ENCODE data around the gene PSMD6.
A peak's percentile ranks its signal among the peaks of the same experiment; 100 is the strongest.

The PSMD6 gene

DNA sequence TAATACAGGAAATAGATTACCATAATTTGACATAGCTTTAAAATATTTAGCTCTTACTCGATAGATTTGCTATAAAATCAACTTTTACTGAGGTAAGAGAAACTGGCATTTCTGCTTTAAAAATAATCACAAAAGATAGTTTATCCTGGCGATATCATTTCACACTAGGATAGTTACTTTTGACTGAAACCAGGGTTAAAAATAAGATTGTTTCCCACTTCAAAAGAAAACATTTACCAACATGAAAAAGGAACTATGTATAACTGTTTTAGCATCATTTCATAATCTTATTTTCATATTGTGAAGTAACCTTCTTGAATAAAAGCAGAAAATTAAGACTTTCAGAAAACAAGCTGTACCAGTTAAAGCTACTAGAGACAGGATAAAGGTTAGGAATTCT, 15.3 kb downstream of the PSMD6 start:
- Histone ChIP-seq H3K4me1 (ENCODE audit: control insufficient read depth, insufficient read depth, low read depth, low read length) (peaks cover 4% of the 10 kb centered on the region), H3K18ac (ENCODE audit: low read depth in 1 of 2, low read length in 2 of 2) (no peak overlapping the region), H3K27ac (ENCODE audit: low read length, poor library complexity, severe bottlenecking) (peak overlapping the region; percentile 63), H3K36me3 (ENCODE audit: control insufficient read depth in 1 of 2, insufficient read depth in 2 of 2, low read depth in 1 of 2, low read length in 2 of 2) (peaks cover 7 to 99% of the 10 kb centered on the region in 2 experiments), H3K23ac (ENCODE audit: low read length in 2 of 2) (no peak overlapping the region), H4K8ac (ENCODE audit: low read length) (no peak overlapping the region), H3K9ac (ENCODE audit: low read length) (no peak overlapping the region), H3K4me2 (ENCODE audit: low read length, poor library complexity, severe bottlenecking) (no peak overlapping the region), H3K4me3 (ENCODE audit: insufficient read depth in 1 of 2, low read depth in 1 of 2, low read length in 2 of 2) (no peak overlapping the region), H3K14ac (ENCODE audit: low read length in 2 of 2) (no peak overlapping the region), H2BK12ac (ENCODE audit: low read length in 2 of 2) (no peak overlapping the region), H3K79me1 (replicated peaks; ENCODE audit: low read length, poor library complexity, severe bottlenecking) (peaks cover 24% of the 10 kb centered on the region), H3K27me3 (ENCODE audit: control insufficient read depth in 1 of 2, insufficient read depth in 1 of 2, low read length in 2 of 2) (no peaks in the 10 kb centered on the region), H2BK120ac (ENCODE audit: low read depth, low read length) (no peak overlapping the region), H2BK15ac (ENCODE audit: low read depth, poor library complexity, severe bottlenecking) (no peak overlapping the region), H3K4ac (ENCODE audit: low read depth in 1 of 2, low read length in 2 of 2) (no peak overlapping the region), H2AFZ (ENCODE audit: low read depth, low read length) (no peak overlapping the region), H2AK5ac (ENCODE audit: low read length, severe bottlenecking) (no peak overlapping the region), H2BK5ac (ENCODE audit: low read depth, low read length, poor library complexity, severe bottlenecking) (no peak overlapping the region), H3K9me3 (ENCODE audit: control insufficient read depth, low read length) (no peaks in the 10 kb centered on the region), H4K91ac (ENCODE audit: low read length) (no peak overlapping the region)
- whole genome bisulfite sequencing = no CpG with 5 or more reads among the region's 2 CpGs
- no peak for DNase-seq

- no peak overlapping the region for H3K14ac ChIP-seq (ENCODE audit: low read length in 2 of 2)
- H3K4ac ChIP-seq (ENCODE audit: low read depth in 1 of 2, low read length in 2 of 2) = no peak overlapping the region
- H3K79me1 ChIP-seq (replicated peaks; ENCODE audit: low read length, poor library complexity, severe bottlenecking) = peaks cover 32% of the 10 kb centered on the region
- no peak overlapping the region for H3K9ac ChIP-seq (ENCODE audit: low read length)
- no peaks in the 10 kb centered on the region for H3K27me3 ChIP-seq (ENCODE audit: control insufficient read depth in 1 of 2, insufficient read depth in 1 of 2, low read length in 2 of 2)
- peaks cover 2% of the 10 kb centered on the region for H3K4me1 ChIP-seq (ENCODE audit: control insufficient read depth, insufficient read depth, low read depth, low read length)
- H3K4me2 ChIP-seq (ENCODE audit: low read length, poor library complexity, severe bottlenecking) = no peak overlapping the region
- H3K4me3 ChIP-seq (ENCODE audit: insufficient read depth in 1 of 2, low read depth in 1 of 2, low read length in 2 of 2) = no peak overlapping the region
- no peak overlapping the region for H2AFZ ChIP-seq (ENCODE audit: low read depth, low read length)
- WGBS = 100% methylated on average over 1 of the region's 2 CpGs
- DNase-seq = no peak
- H3K9me3 ChIP-seq (ENCODE audit: control insufficient read depth, low read length) = no peaks in the 10 kb centered on the region
- H3K27ac ChIP-seq (ENCODE audit: low read length, poor library complexity, severe bottlenecking) = no peak overlapping the region
- H3K18ac ChIP-seq (ENCODE audit: low read depth in 1 of 2, low read length in 2 of 2) = no peak overlapping the region
- no peak overlapping the region for H2BK12ac ChIP-seq (ENCODE audit: low read length in 2 of 2)
- no peak overlapping the region for H4K8ac ChIP-seq (ENCODE audit: low read length)
- no peak overlapping the region for H4K91ac ChIP-seq (ENCODE audit: low read length)
- no peak overlapping the region for H2BK120ac ChIP-seq (ENCODE audit: low read depth, low read length)
- no peak overlapping the region for H2BK5ac ChIP-seq (ENCODE audit: low read depth, low read length, poor library complexity, severe bottlenecking)
- no peak overlapping the region for H3K23ac ChIP-seq (ENCODE audit: low read length in 2 of 2)
- H3K36me3 ChIP-seq (ENCODE audit: control insufficient read depth in 1 of 2, insufficient read depth in 2 of 2, low read depth in 1 of 2, low read length in 2 of 2) = peaks cover 5 to 95% of the 10 kb centered on the region in 2 experiments
- no peak overlapping the region for H2BK15ac ChIP-seq (ENCODE audit: low read depth, poor library complexity, severe bottlenecking)
- no peak overlapping the region for H2AK5ac ChIP-seq (ENCODE audit: low read length, severe bottlenecking)
Observed at GRCh38 chr3:64003589-64003988, 19.7 kb downstream of the PSMD6 start.

DNA sequence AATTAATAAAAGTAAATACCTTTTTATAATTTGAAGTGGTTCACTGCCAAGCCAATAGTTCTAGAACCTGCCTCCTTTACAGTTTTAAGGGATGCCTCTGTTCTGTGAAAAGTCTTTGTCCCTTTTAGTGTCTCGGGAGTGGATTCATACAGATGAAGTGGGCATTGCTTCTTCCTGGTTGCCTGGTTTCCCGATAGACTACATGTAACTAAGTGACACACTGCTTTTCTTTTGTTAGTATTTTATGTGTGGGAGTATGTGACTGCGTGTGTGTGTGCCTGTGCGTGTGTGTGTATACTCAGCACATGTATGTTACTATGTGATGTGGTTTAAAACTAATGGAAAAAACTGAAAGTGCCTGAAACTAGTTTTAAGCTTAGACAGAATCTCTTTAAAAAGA, 21.1 kb downstream of the PSMD6 start:
- no peak overlapping the region for H2AK5ac ChIP-seq (ENCODE audit: low read length, severe bottlenecking)
- H2BK5ac ChIP-seq (ENCODE audit: low read depth, low read length, poor library complexity, severe bottlenecking) = no peak overlapping the region
- H4K91ac ChIP-seq (ENCODE audit: low read length) = no peak overlapping the region
- H3K9me3 ChIP-seq (ENCODE audit: control insufficient read depth, low read length) = no peaks in the 10 kb centered on the region
- H3K36me3 ChIP-seq (ENCODE audit: control insufficient read depth in 1 of 2, insufficient read depth in 2 of 2, low read depth in 1 of 2, low read length in 2 of 2) = peaks cover 5 to 95% of the 10 kb centered on the region in 2 experiments
- DNase-seq = no peak
- no peak overlapping the region for H3K23ac ChIP-seq (ENCODE audit: low read length in 2 of 2)
- peaks cover 32% of the 10 kb centered on the region for H3K79me1 ChIP-seq (replicated peaks; ENCODE audit: low read length, poor library complexity, severe bottlenecking)
- H3K4me2 ChIP-seq (ENCODE audit: low read length, poor library complexity, severe bottlenecking) = no peak overlapping the region
- no peak overlapping the region for H3K27ac ChIP-seq (ENCODE audit: low read length, poor library complexity, severe bottlenecking)
- no peak overlapping the region for H3K18ac ChIP-seq (ENCODE audit: low read depth in 1 of 2, low read length in 2 of 2)
- no peaks in the 10 kb centered on the region for H3K4me1 ChIP-seq (ENCODE audit: control insufficient read depth, insufficient read depth, low read depth, low read length)
- no peak overlapping the region for H2AFZ ChIP-seq (ENCODE audit: low read depth, low read length)
- H2BK15ac ChIP-seq (ENCODE audit: low read depth, poor library complexity, severe bottlenecking) = no peak overlapping the region
- no peak overlapping the region for H3K9ac ChIP-seq (ENCODE audit: low read length)
- no peak overlapping the region for H3K14ac ChIP-seq (ENCODE audit: low read length in 2 of 2)
- 85% methylated on average over 4 of the region's 4 CpGs for WGBS
- no peak overlapping the region for H3K4ac ChIP-seq (ENCODE audit: low read depth in 1 of 2, low read length in 2 of 2)
- no peak overlapping the region for H2BK12ac ChIP-seq (ENCODE audit: low read length in 2 of 2)
- H4K8ac ChIP-seq (ENCODE audit: low read length) = no peak overlapping the region
- no peaks in the 10 kb centered on the region for H3K27me3 ChIP-seq (ENCODE audit: control insufficient read depth in 1 of 2, insufficient read depth in 1 of 2, low read length in 2 of 2)
- H3K4me3 ChIP-seq (ENCODE audit: insufficient read depth in 1 of 2, low read depth in 1 of 2, low read length in 2 of 2) = no peak overlapping the region
- H2BK120ac ChIP-seq (ENCODE audit: low read depth, low read length) = no peak overlapping the region

GRCh38 chr3:64000453-64001055, 22.7 kb downstream of the PSMD6 start:
- no peak overlapping the region for H2BK12ac ChIP-seq (ENCODE audit: low read length in 2 of 2)
- H4K91ac ChIP-seq (ENCODE audit: low read length) = no peak overlapping the region
- no peak overlapping the region for H2BK5ac ChIP-seq (ENCODE audit: low read depth, low read length, poor library complexity, severe bottlenecking)
- no peak overlapping the region for H3K23ac ChIP-seq (ENCODE audit: low read length in 2 of 2)
- no peak overlapping the region for H2AFZ ChIP-seq (ENCODE audit: low read depth, low read length)
- H2BK15ac ChIP-seq (ENCODE audit: low read depth, poor library complexity, severe bottlenecking) = no peak overlapping the region
- H3K27me3 ChIP-seq (ENCODE audit: control insufficient read depth in 1 of 2, insufficient read depth in 1 of 2, low read length in 2 of 2) = no peaks in the 10 kb centered on the region
- no peak overlapping the region for H2BK120ac ChIP-seq (ENCODE audit: low read depth, low read length)
- peaks cover 30% of the 10 kb centered on the region for H3K79me1 ChIP-seq (replicated peaks; ENCODE audit: low read length, poor library complexity, severe bottlenecking)
- peaks cover 10 to 95% of the 10 kb centered on the region in 2 experiments for H3K36me3 ChIP-seq (ENCODE audit: control insufficient read depth in 1 of 2, insufficient read depth in 2 of 2, low read depth in 1 of 2, low read length in 2 of 2)
- H3K18ac ChIP-seq (ENCODE audit: low read depth in 1 of 2, low read length in 2 of 2) = no peak overlapping the region
- 80% methylated on average over 9 of the region's 9 CpGs for WGBS
- no peaks in the 10 kb centered on the region for H3K4me1 ChIP-seq (ENCODE audit: control insufficient read depth, insufficient read depth, low read depth, low read length)
- no peak overlapping the region for H2AK5ac ChIP-seq (ENCODE audit: low read length, severe bottlenecking)
- H3K14ac ChIP-seq (ENCODE audit: low read length in 2 of 2) = no peak overlapping the region
- H3K4me3 ChIP-seq (ENCODE audit: insufficient read depth in 1 of 2, low read depth in 1 of 2, low read length in 2 of 2) = no peak overlapping the region
- H3K27ac ChIP-seq (ENCODE audit: low read length, poor library complexity, severe bottlenecking) = no peak overlapping the region
- H3K9ac ChIP-seq (ENCODE audit: low read length) = no peak overlapping the region
- no peak overlapping the region for H3K4ac ChIP-seq (ENCODE audit: low read depth in 1 of 2, low read length in 2 of 2)
- H3K9me3 ChIP-seq (ENCODE audit: control insufficient read depth, low read length) = no peaks in the 10 kb centered on the region
- H3K4me2 ChIP-seq (ENCODE audit: low read length, poor library complexity, severe bottlenecking) = no peak overlapping the region
- H4K8ac ChIP-seq (ENCODE audit: low read length) = no peak overlapping the region
- peak; percentile 54 for DNase-seq

Data from mesenchymal stem cell (in vitro differentiated cells and primary cell).